G401.6 (cell line): ENCODE measurements around the gene MRPL38.
"Not testable (repeated sequence)": the region's sequence is repeated elsewhere in the genome, so short reads cannot be mapped to it uniquely, and the experiment has no call there.

Experiments
- FAIRE-seq: peaks from 2 replicates; lab custom pipeline; 2012; peaks lifted over from hg19 to GRCh38; lab: Jason Lieb, UNC

MRPL38 gene

GRCh38 chr17:75854101-75854748 lies 50.5 kb downstream of the MRPL38 start:
- FAIRE-seq = no peak

- FAIRE-seq = no peak
These were observed 51.3 kb downstream of the MRPL38 start for GRCh38 chr17:75853433-75853832.

- not testable (repeated sequence) for FAIRE-seq
These were observed 53.0 kb downstream of the MRPL38 start for GRCh38 chr17:75851693-75851991.

GRCh38 chr17:75850928-75851692 lies 53.6 kb downstream of the MRPL38 start:
- no peak for FAIRE-seq

GRCh38 chr17:75849724-75850123 lies 55.0 kb downstream of the MRPL38 start:
- FAIRE-seq = no peak

- FAIRE-seq = no peak
These were observed 55.4 kb downstream of the MRPL38 start for GRCh38 chr17:75849279-75849646.
